GM19397 (cell line): ENCODE results near the gene ADORA3.
"Not testable (repeated sequence)": the region's sequence is repeated elsewhere in the genome, so short reads cannot be mapped to it uniquely, and the experiment has no call there.

Experiments used
- ATAC-seq: cut with Tn5 transposase; IDR thresholded peaks from one replicate; pipeline ENCODE4 v1.9.1; 2021; ENCODE audit warnings: mild to moderate bottlenecking, moderate library complexity; ENCODE audit not compliant: unreplicated experiment

ADORA3 gene

DNA sequence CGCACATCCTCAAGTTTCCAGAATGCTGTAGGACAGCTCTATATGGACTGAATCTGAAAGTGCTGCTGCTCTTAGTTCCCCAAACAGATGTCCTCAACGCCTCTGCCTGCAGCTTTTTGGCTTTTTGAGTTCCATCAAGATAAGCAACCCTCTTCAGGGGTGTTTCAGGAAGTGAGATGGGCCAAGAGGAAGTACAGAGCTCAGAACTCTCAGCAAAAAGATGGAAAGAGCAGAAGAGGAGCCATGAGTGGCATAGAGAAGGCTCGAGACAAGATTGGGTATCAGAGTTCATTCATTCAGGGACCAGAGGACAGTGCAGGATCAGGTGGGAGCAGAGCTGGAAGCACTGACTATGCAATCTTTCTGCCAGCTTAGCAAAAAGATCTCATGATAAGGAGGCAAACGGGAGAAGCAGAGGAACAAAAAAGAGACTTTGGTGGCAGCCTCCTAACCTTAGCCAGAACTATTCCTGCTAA lies at the start of gene ADORA3, which contains the start of gene TMIGD3:
TSS of gene ADORA3 (minus strand) at position 49 of the 476 bp plus-strand sequence. CDS start 279 bp downstream, outside the sequence.
TSS of gene TMIGD3 (minus strand) at position 49 of the 476 bp plus-strand sequence. CDS start 279 bp downstream, outside the sequence.
- ATAC-seq: no peak

DNA sequence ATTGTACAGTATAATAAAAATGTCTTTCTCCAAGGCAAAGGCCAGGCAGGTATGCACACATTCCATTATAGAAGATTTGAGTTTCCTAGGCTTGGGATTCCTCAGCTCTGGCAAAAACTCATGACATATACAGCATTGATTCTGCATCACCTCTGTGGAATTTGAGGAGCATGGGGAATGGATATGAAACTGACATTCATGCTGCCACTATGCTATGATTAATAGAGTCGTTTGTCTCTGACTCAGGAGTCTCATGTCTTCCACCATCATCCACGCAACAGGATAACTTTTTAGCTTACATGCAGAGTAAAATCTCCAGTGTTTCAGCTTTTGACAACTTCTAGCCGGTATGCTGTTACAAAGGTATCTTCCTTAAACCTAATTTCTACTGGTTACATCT lies 49.8 kb upstream of the ADORA3 start:
- no peak for ATAC-seq

DNA sequence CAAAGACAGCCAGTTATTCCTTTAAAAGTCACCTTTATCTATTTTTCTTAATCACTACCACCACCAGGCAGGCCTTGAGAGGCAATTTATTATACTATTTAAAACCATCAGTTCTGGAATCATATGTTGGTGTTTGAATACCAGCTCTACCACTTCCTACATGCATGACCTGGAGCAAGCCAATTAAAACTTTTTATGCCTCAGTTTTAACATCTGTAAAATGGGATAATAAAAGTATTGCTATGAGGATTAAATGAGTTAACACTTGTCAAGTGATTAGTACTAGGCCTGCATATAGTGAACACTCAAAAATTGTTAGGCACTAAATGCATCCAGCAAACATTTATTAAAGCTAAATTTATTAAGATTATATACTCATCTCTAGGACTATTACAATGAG lies 49.2 kb upstream of the ADORA3 start:
- no peak for ATAC-seq

DNA sequence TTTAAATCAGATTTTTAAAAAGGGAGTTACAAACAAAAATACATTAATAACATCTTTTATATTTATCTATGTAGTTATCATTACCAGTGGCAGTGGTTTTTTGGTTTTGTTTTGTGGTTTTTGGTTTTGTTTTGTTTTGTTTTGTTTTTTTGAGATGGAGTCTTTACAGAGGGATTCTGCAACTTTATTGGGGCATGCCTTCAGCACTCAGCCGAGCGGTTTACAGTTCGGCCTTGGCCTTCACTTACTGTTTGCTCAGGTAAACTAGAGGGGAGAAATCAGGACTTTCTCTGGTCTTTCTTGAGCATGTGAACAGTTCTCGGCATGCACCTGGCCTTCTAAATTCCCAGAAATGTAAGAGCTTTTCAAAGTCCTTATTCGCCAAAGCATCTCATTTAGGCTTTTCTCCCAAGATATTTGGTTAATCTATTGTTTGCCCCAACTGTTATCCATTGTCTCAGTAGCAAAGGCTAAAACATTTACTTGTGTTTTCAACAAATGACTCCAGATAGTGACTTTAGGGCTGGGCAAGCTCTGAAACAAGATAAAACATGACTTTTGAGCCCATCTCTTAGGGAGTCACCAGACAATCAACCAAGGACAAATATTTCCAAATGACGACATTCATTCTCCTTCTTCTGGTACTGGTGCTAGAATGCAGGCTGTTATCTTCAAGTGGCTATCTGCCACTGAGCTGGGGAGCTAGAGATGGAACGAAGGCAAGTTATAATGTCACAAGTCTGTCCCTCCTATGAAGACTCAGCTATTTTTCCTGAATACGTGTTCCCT lies 48.4 kb upstream of the ADORA3 start:
- no peak for ATAC-seq

DNA sequence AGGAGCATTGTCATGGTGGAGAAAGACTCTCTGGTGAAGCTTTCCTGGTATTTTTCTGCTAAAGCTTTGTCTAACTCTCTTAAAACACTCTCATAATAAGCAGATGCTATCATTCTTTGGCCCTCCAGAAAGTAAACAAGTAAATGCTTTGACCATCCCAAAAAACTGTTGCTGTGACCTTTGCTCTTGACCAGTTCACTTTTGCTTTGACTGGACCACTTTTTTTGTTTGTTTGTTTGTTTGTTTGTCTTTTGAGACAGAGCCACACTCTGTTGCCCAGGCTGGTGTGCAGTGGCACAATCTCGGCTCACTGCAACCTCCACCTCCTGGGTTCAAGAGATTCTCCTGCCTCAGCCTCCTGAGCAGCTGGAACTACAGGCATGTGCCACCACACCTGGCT lies 44.4 kb upstream of the ADORA3 start:
- not testable (repeated sequence) for ATAC-seq

DNA sequence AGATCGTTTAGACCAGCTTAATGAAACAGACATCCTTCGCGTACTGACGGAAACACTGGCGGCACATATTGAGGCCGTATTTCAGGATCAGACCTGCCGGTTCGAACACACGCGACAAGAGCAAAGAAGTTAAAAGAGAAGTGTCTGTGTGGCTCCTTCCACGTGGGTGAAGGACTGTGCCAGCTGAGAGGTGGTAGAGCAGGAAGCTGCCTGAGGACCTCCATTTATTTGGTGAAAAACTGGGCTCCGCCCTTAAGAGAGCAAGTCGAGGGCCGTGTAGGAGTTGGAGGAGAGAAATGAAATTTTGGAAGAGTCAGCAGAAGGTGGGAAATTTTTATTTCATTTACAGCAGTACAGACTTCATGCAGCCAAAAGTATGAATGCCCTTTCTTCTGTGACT lies 38.8 kb upstream of the ADORA3 start:
- no peak for ATAC-seq

DNA sequence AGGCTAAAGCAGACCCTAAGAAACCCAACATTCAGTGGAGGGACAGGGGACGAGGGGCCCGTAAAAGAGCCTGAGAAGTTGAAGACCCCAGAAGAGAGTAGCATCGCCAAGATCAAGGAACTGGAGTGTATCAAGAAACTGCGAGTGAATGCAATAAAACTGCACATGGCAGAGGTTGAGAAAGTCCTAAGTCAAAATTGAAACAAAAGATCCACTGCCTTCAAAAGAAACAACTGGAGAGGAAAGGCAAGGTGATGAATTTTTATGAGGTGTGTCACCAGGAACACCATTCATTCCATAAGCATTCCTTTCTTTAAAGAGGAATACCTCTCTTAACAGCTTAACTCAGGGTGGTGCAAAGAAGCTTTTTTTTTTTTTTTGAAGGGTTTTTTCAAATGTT lies 38.3 kb upstream of the ADORA3 start:
- ATAC-seq: no peak

DNA sequence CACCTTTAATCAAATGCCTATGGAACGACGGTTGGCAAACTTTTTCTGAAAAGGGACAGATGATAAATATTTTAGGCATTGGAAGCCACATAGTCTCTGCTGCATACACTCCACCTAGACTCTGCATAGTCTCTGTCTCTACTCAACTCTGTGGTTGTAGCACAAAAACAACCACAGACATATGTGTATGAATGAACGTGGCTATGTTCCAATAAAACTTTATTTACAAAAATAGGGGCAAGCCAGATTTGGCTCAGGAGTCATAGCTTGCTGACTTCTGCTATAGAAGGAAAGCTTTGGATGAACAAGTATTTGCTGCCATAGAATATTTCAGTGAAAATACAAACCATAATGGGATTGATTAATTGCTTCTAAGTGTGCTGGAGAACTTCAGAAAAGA lies 37.5 kb upstream of the ADORA3 start:
- no peak for ATAC-seq

DNA sequence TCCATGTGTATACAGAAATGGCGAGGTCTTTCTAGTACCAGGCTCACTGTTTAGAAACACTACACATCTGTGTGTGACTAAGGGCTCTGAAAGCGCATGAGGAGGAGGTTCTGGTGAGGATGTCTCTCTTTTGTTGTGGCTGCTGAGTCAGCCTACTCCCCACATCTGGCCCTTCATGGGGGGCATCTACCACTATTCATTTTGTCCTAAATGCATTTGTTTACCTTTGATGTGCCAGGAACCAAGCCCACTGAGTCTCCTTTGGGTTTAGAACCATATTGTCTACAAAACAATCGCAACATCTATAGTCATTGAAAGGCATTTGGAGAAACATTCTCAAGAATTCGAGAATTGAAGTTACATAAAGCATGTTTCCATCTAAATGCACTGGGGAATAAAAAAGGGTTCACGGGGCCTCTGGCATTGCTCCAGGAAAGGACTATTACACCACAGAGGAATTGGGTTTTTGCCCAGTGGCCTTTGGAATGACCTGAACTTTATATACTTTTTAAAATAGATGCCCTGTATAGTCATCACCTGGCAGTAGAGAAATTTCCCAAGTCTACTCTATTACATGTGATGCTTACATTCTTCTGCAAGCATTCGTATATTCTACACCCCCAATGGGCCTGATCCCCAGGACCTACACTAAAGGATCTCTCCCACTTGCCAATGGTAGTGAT lies 35.1 kb upstream of the ADORA3 start:
- ATAC-seq: no peak

DNA sequence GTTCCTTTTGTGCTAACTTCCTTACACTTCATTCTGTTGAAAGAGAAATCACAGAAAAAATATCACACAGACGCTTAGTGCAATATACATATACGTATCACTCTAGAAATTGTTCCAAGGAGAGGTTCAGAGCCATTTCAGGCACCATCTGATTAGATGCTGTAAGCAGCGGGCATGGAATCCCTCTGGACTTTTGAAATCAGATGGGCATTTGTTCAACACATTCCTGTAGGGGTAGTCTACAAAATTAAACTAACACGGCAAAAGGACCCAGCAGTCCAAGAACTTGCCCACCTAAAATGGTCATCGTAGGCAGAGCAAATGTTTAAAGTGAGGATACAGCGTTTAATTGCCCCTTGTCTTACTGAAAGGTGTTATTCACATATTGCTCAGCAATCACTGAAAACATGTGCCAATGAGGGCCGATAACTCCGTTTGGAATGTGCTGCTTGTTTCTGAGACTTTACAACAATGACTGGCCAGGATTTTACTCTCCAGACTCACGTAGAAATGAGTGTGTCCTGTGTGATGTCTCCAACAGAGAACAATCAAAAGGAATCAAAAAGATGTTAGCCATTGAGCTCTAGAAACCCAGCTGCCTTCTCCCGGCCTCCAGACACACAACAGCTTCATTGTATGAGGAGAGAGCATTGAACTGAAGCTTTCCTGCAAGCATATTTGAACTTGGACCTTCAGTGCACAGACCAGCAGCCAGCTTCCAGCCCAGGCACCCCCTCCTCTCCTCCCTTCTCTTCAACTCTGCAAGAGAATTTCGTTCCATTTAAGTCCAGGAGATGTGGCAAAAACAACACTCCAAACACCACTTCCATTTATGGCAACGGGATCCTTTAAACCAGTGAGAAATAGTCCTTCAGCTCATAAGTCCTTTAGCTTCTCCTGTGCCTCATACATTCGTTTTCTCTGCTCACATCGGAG lies 32.1 kb upstream of the ADORA3 start:
- ATAC-seq: no peak

DNA sequence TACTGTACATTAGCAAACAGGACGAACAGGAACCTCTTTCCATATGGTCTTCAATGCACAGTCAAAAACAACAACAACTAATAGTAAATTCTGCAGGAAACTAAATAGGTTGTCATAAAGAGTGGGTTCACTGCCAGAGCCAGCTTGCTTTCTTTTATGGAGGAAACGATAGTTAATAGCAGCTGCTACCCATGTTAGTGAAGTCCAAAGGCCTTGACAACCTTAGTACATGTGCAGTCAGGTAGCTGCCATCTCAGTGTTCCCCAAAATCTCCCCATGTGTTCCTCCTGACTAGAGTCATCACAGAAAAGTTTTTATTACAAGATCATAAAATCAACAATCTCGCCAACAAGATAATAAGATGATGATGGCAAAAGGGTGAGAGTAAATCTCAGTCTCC lies 16.6 kb upstream of the ADORA3 start:
- ATAC-seq: no peak

DNA sequence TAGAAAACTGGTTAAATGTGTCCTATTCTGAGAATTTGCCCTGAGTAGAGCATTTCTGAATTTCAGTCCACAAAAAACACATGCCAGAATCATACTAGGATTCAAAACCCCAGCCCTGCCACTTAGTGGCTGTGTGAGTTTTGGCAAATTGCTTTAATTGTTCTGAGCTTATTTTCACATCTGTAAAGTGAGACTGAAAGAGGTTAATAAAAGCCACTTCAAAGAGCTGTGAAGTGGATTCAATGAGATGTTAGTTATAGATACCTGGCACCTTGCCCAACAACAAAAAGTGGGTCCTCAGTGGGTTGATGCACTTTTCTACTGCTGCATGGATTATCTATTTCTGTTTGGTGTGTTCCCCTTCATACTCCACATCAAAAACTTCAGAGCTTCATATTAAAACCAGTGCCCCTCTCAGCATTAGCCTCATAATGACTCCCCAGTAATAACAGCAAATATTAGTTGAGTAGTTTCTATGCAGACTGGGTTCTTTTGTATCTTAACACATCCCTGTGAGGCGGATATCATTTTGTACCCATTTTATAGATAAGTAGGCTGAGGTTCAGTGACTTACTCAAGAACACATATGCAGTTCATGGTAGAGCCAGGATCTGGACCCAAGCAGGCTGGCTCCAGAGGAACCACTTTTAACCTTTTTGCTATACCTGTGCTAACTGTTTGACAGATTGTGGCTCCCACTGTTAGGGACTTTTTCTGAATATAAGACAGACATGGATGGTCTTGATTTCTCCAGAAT lies 14.2 kb upstream of the ADORA3 start:
- ATAC-seq: no peak

DNA sequence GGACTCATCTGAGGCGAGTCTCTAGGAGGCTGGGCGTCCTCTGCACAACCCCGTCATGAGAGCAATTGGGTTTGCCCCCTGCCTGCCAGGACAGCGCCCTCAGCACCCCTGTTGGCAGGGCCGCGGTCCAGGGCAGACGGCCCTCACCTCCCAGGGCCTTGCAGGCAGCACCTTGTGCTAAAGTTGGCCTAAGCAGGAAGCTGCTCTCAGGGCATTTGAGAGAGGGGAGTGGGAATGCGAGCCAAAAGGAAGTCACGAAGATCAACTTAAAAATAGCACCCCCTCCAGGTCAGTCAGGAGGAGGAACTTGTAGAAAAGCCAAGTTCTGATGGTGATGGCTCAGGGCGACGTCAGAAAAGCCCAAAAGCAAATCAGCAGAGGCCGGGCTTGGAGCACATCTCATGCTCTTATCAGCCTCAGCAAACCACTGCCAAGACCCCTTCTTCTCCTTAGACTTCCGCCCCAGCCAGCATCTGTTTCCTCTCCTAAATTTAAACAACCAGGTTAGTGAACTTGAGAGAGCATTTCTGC lies 12.6 kb upstream of the ADORA3 start:
- no peak for ATAC-seq

DNA sequence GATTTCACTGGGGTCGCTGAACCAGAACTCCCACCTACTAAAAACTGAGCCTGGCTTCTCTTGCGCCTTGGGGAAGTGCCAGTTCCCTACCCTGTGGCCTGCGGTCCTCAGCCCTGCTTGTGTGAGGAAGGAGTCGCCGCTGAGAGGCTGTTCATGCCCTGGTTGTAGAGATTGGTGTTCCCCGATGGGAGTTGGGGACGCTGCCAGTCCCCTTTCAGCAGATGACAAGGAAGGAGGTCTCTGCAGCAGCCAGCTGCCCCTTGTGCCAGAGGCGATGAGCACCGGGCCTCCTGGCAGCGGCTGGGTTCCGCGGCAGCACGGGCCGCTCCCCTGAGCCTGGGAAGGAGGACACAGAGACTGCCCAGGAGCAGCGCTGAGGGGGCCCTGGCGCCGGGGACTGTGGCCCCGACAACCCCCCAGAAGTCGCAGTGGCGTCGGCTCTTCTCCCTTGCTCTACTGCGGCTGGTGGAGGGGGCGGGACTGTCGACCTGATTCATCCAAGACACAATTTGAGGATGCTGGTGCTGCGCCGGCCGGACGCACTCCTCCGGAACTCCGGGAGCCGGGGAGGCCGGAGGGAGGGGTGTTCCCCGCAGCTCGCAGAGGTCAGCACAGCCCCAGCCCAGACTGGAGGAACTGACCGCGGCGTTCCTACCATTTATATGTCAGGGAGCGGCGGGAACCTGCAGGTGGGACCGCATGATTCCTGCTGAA lies 12.0 kb upstream of the ADORA3 start:
- no peak for ATAC-seq

DNA sequence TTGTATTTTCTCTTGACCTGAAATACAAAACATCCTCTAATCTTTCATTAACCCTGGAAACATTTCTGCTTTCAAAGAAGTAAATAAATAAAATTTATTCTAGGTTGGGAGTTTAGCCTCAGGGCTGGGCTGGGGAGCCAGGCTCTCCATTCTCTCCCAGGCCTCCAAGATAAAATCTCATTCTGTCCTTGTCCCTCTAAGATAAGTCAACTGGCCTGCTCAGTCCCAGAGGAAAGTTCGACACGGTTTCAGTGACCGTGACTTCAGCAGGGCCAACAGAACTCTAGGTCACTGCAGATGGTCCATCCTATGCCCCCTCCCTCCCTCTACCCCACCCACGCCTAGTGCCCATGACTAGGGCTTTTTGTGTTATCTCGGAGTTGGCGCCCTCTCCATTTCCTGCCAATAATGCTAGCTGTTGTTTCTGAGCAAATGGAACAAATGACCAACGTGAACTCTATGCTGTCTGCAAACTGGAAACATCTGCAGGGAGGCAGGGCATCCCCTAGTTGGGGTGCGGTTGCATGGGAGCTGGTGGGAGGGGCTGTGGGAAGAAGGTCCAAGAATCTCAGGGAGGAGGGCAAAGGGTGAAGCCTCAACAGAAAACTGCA lies 10.1 kb upstream of the ADORA3 start:
- ATAC-seq: no peak

DNA sequence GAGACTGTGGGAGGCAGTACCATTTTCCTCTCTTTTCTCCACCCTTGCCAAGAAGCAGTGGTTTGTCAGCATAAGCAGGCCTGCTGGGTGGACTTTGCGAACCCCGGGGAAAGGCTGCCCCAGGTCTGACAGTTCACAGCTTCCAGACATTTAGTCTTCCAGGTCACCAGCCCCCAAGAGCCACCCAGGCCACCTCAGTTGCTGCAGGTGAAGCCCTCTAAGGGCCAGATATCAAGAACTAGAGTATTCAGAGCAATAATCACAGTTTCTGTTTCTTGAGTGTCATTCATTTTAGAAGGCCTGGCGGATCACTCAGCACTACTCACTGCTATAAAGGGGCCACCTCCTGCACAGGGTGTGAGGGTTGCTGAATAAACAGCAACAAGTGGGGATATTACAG lies 9.5 kb upstream of the ADORA3 start:
- ATAC-seq: no peak

DNA sequence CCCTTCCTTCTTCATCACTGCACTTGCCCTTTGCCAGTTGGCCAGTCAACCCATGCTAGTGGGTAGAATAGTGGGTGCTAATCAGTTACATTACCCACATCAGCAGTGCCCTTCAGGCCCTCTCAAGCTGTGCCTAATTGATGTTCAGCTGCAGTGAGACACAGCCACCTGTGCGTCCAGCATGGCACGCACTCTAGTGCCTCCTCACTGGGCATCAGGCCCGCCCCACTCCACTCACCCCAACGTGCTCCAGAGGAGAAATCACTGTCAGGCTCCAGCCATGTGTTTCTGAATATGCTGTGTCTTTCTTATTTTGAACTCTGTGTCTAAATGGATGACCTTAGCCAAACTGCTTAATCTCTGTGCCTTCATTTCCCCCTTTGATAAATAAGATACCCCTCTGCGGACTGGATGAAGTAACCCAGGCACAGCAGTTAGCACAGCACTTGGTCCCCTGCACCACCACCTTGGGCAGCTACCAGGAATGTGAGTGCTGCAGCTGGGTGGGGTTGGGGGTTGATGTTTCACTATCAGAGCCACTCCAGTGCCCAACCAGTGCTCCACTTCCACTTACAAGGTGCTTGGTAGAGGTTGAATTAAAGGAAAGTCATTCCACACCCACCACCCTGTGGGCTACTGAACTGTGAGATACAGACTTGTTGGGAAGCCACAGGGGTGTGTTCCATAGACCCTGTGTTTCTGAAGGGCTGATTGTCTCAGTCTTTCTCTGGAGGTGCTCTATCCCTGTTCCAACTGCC lies 8.9 kb upstream of the ADORA3 start:
- ATAC-seq: no peak

DNA sequence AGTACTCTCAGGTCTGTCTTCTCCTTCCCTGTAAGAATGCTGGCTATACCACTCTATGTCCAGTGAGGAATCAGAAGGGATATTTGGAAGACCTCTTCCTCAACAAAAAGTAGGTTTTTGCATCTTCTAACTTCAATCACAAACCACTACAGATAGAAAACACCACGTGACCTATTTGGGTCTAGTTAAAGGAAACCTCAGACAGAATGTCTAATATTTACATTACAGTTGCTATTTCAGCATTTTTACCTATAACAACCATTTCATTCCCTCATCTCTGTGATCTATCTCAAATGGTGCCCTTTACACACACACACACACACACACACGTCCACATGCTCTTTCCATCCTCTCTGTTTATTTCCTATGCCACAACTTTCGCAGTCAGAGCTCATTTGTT lies 7.9 kb upstream of the ADORA3 start:
- ATAC-seq: no peak
